Heart left ventricle (tissue), 13 donors: Measurements from ENCODE around the gene MACF1.

Experiments used
- CTCF ChIP-seq, 12 donors: fragments of 200-600 bp; sonication (generic) in 4 of 12; IDR thresholded peaks; one replicate each; pipeline versions ENCODE4 v1.5.0 to v1.8.0; 2018 to 2022; ENCODE audit warnings: antibody characterized with exemption in 12 of 12, mild to moderate bottlenecking in 5 of 12
- POLR2A ChIP-seq, 2 donors: fragments of 450-650 bp; IDR thresholded peaks; one replicate each; pipeline ENCODE4 v1.6.1; 2017; ENCODE audit warnings: antibody characterized with exemption in 2 of 2, mild to moderate bottlenecking in 2 of 2, moderate library complexity in 2 of 2
- donor health status: ischemic (EF 13 %, LVEDD 7.1; RV severe dilation, severe dysfunction).
- donor health status: DM: no; HTN: yes; CAD: no.
- donor health status: DM: no; HTN: no; CAD: no.
- donor health status: ischemic (EF 25% LVEDD 6.9; RV normal size, moderate dysfunction).
- donor health status: ischemic (EF 25% LVEDD 5.7; RV mildly dilated, moderate dysfunction).
- donor health status: ischemic (EF 35%, LVEDD 5.7; RV mildly dilated, moderate dysfunction).
- donor health status: nonischemic (EF 11% LVEDD 7.7; RV severe dilation, severe dysfunction).
- donor health status: DM: yes; HTN: yes; CAD: no.
- donor health status: PGD.
- donor health status: ischemic (EF 29% LVEDD 5.4; RV normal size, mild dysfunction).
- donor health status: nonischemic (EF 23%, LVEDD 6.1; RV moderate dilation, normal function).

DNA sequence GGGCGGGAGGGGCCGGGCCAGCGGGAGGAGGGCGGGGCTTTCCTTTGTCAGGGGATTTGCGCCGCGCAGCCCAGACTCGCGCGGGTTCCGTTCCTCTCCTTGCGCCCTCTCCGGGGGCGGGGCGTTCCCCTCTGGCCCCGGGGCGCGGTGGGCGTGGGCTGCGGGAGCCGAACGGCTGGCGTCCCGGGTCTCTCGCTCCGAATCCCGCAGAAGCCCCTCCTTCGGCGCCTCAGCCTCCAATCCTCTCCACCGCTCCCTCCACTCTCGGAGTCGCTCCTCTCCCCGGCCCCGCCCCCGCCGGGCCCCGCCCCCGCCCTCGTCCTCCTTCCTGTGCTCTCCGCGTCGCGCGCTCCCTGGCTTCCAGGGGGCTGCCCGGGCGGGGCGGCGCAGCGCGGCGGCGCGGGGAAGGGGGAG is 204.2 kb downstream of the MACF1 start:
- TF ChIP-seq CTCF (IDR thresholded peaks at IDR 0.05) = peak in 2 of 12 donors; percentile 17 to 27
- peak in 1 of 2 donors; percentile 17 for TF ChIP-seq POLR2A (IDR thresholded peaks at IDR 0.05)
